GM12801 (cell line): ENCODE measurements around the gene SDK1.

Experiments used
- CTCF ChIP-seq: IDR thresholded peaks from one replicate; pipeline ENCODE4 v1.5.1; 2011; ENCODE audit warnings: control low read depth; ENCODE audit not compliant: insufficient read length; ENCODE audit errors: extremely low read depth

SDK1 gene

GRCh38 chr7:3879355-3880075 lies 578.5 kb downstream of the SDK1 start:
- no peak for TF ChIP-seq CTCF

- TF ChIP-seq CTCF, result no peak
Measured at GRCh38 chr7:3880228-3880987, 579.4 kb downstream of the SDK1 start.

GRCh38 chr7:3882782-3883181 lies 581.7 kb downstream of the SDK1 start:
- no peak for TF ChIP-seq CTCF

- TF ChIP-seq CTCF, result no peak
Measured at GRCh38 chr7:3884543-3884942, 583.5 kb downstream of the SDK1 start.

GRCh38 chr7:3887096-3887690 lies 586.1 kb downstream of the SDK1 start:
- no peak for TF ChIP-seq CTCF

- TF ChIP-seq CTCF, result no peak
Measured at GRCh38 chr7:3888096-3888495, 587.0 kb downstream of the SDK1 start.

- no peak for TF ChIP-seq CTCF
Measured at GRCh38 chr7:3892157-3892556, 591.1 kb downstream of the SDK1 start.
